Body of pancreas (tissue), 4 donors: ENCODE results near the gene COL23A1.

ENCODE experiments used
- POLR2A ChIP-seq, 3 donors: fragments of 450-650 bp; IDR thresholded peaks; one replicate each; pipeline ENCODE4 v1.6.1; 2016; ENCODE audit warnings: antibody characterized with exemption in 3 of 3, mild to moderate bottlenecking in 2 of 3
- TF ChIP-seq, protein P1 (sequence below), 7 experiments: fragments of 450-650 bp in 4 of 7; fragments of 200-600 bp in 3 of 7; sonication (generic) in 3 of 7; IDR thresholded peaks; one replicate each; pipeline ENCODE4 v1.5.1; 2016 to 2019; ENCODE audit warnings: antibody characterized with exemption in 7 of 7

DNA sequence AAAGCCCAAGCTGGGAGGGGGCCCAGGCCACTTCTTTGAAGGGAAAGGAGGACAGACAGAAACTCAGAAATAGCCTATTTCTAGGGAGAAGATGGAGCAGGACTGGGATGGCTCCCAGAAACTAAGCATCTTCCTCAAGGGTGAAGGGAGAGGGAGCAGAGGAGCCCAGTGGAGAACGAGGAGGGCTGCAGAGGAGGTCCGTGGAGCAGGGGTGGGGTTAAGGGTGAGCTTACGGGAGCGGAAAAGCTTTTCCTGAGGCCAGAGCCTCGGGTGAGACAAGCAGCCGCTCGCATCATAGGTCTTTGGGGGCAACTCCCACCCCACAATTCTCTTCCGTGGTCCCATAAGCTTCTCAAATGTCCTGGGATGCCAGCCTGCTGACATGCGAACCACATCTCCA lies 230.5 kb downstream of the COL23A1 start:
- TF ChIP-seq, protein P1, sequence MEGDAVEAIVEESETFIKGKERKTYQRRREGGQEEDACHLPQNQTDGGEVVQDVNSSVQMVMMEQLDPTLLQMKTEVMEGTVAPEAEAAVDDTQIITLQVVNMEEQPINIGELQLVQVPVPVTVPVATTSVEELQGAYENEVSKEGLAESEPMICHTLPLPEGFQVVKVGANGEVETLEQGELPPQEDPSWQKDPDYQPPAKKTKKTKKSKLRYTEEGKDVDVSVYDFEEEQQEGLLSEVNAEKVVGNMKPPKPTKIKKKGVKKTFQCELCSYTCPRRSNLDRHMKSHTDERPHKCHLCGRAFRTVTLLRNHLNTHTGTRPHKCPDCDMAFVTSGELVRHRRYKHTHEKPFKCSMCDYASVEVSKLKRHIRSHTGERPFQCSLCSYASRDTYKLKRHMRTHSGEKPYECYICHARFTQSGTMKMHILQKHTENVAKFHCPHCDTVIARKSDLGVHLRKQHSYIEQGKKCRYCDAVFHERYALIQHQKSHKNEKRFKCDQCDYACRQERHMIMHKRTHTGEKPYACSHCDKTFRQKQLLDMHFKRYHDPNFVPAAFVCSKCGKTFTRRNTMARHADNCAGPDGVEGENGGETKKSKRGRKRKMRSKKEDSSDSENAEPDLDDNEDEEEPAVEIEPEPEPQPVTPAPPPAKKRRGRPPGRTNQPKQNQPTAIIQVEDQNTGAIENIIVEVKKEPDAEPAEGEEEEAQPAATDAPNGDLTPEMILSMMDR (IDR thresholded peaks at IDR 0.05): no peak
- TF ChIP-seq POLR2A (IDR thresholded peaks at IDR 0.05): no peak
